WTC11 (cell line): ENCODE results near the gene MAP3K5. TPM values are rescaled to one million over a fixed set of nuclear protein-coding genes. Genes with fewer than 3 reads are reported as not detected.

Experiments
- ATAC-seq: fragments of 200-7000 bp; cut with Tn5 transposase; 2 replicates; pipeline ENCODE4 v1.10.0; 2021; ENCODE audit warnings: mild to moderate bottlenecking, moderate library complexity
- CTCF ChIA-PET: fragments of 300-600 bp; sonication (Branson Sonifier 250); formaldehyde crosslinking; loops from one replicate; lab custom pipeline; 2021; ENCODE audit warnings: antibody characterized with exemption; lab: Charles Lee
- POLR2A ChIA-PET: fragments of 350-600 bp; sonication (Branson Sonifier 250); formaldehyde crosslinking; loops from one replicate; lab custom pipeline; 2021; ENCODE audit warnings: antibody characterized with exemption; lab: Charles Lee
- DNase-seq: peaks from one replicate; pipeline ENCODE4 v3.0.0; 2021; ENCODE audit warnings: low spot score
- H3K27ac Mint-ChIP-seq: 2 replicates; pipeline ENCODE4 v1.8.0; 2021; ENCODE audit warnings: mixed read lengths
- H3K27me3 Mint-ChIP-seq: 2 replicates; pipeline ENCODE4 v1.8.0; 2021; ENCODE audit warnings: low read depth, mild to moderate bottlenecking, moderate library complexity, mixed read lengths
- H3K36me3 Mint-ChIP-seq: 2 replicates; pipeline ENCODE4 v1.8.0; 2021; ENCODE audit warnings: mixed read lengths
- H3K4me1 Mint-ChIP-seq: 2 replicates; pipeline ENCODE4 v1.8.0; 2022; ENCODE audit warnings: mixed read lengths
- H3K4me3 Mint-ChIP-seq: 2 replicates; pipeline ENCODE4 v1.8.0; 2021; ENCODE audit warnings: mild to moderate bottlenecking, moderate library complexity, mixed read lengths
- H3K9me3 Mint-ChIP-seq: 2 replicates; pipeline ENCODE4 v1.8.0; 2021; ENCODE audit warnings: mixed read lengths
- ATF6 ChIP-seq: sonication (generic); formaldehyde crosslinking; IDR thresholded peaks from 2 replicates; pipeline ENCODE4 v1.8.1; 2023; ENCODE audit warnings: mild to moderate bottlenecking, missing genetic modification reagents
- CDX4 ChIP-seq: fragments of 250-450 bp; sonication (Bioruptor Pico); IDR thresholded peaks from 2 replicates; pipeline ENCODE4 v1.9.0; 2021; ENCODE audit warnings: moderate library complexity, mild to moderate bottlenecking, inconsistent platforms, borderline replicate concordance
- EMX1 ChIP-seq: fragments of 250-450 bp; sonication (Bioruptor Pico); IDR thresholded peaks from 2 replicates; pipeline ENCODE4 v1.8.0; 2021; ENCODE audit warnings: mild to moderate bottlenecking
- ESRRA ChIP-seq: sonication (generic); formaldehyde crosslinking; IDR thresholded peaks from 2 replicates; pipeline ENCODE4 v1.8.1; 2022; ENCODE audit warnings: mild to moderate bottlenecking, missing genetic modification reagents, borderline replicate concordance
- FOXK1 ChIP-seq: sonication (generic); formaldehyde crosslinking; IDR thresholded peaks from 2 replicates; pipeline ENCODE4 v1.8.0; 2022; ENCODE audit warnings: mild to moderate bottlenecking, moderate library complexity, missing genetic modification reagents
- FOXP4 ChIP-seq: sonication (generic); formaldehyde crosslinking; IDR thresholded peaks from 2 replicates; pipeline ENCODE4 v1.8.0; 2022; ENCODE audit warnings: mild to moderate bottlenecking, missing genetic modification reagents
- JUN ChIP-seq: sonication (generic); formaldehyde crosslinking; IDR thresholded peaks from 2 replicates; pipeline ENCODE4 v1.8.0; 2023; ENCODE audit warnings: mild to moderate bottlenecking, missing genetic modification reagents
- MAX ChIP-seq: sonication (generic); formaldehyde crosslinking; IDR thresholded peaks from 2 replicates; pipeline ENCODE4 v1.8.0; 2022; ENCODE audit warnings: mild to moderate bottlenecking, missing genetic modification reagents
- MLX ChIP-seq: sonication (generic); formaldehyde crosslinking; IDR thresholded peaks from 2 replicates; pipeline ENCODE4 v1.8.1; 2023; ENCODE audit warnings: mild to moderate bottlenecking, missing genetic modification reagents, moderate library complexity
- MYBL2 ChIP-seq: sonication (generic); formaldehyde crosslinking; IDR thresholded peaks from 2 replicates; pipeline ENCODE4 v1.8.1; 2023; ENCODE audit warnings: mild to moderate bottlenecking, moderate library complexity, missing genetic modification reagents
- NR1H2 ChIP-seq: sonication (generic); formaldehyde crosslinking; IDR thresholded peaks from 2 replicates; pipeline ENCODE4 v1.9.0; 2021; ENCODE audit warnings: mild to moderate bottlenecking, moderate library complexity, missing genetic modification reagents
- OVOL2 ChIP-seq: fragments of 250-450 bp; sonication (Bioruptor Pico); IDR thresholded peaks from 2 replicates; pipeline ENCODE4 v1.9.0; 2021; ENCODE audit warnings: mild to moderate bottlenecking, borderline replicate concordance
- PRRX2 ChIP-seq: fragments of 250-450 bp; sonication (Bioruptor Pico); IDR thresholded peaks from 2 replicates; pipeline ENCODE4 v1.8.0; 2021; ENCODE audit warnings: mild to moderate bottlenecking
- SP1 ChIP-seq: sonication (generic); formaldehyde crosslinking; conservative IDR thresholded peaks from 2 replicates; pipeline ENCODE4 v1.8.1; 2022; ENCODE audit warnings: missing genetic modification reagents
- USF2 ChIP-seq: sonication (generic); formaldehyde crosslinking; IDR thresholded peaks from 2 replicates; pipeline ENCODE4 v1.8.1; 2023; ENCODE audit warnings: mild to moderate bottlenecking, missing genetic modification reagents, moderate library complexity
- ZNF121 ChIP-seq: sonication (generic); formaldehyde crosslinking; IDR thresholded peaks from 2 replicates; pipeline ENCODE4 v1.8.0; 2023; ENCODE audit warnings: missing genetic modification reagents
- ZNF219 ChIP-seq: sonication (generic); formaldehyde crosslinking; IDR thresholded peaks from 2 replicates; pipeline ENCODE4 v1.8.0; 2023; ENCODE audit warnings: missing genetic modification reagents, mild to moderate bottlenecking, borderline replicate concordance
- ZNF512 ChIP-seq: sonication (generic); formaldehyde crosslinking; IDR thresholded peaks from 2 replicates; pipeline ENCODE4 v1.8.1; 2022; ENCODE audit warnings: missing genetic modification reagents, borderline replicate concordance
- total RNA-seq: library from RNA; stranded (reverse); gene quantifications from 3 replicates; pipeline ENCODE4 v1.2.3, GENCODE V29; 2021

Gene MAP3K5
- total RNA-seq, 1 experiment from 2014 or later, result 1.6 TPM

- no peaks in the 10 kb centered on the region for H3K9me3 Mint-ChIP-seq
- no peaks in the 10 kb centered on the region for H3K36me3 Mint-ChIP-seq
- peaks cover 12% of the 10 kb centered on the region for H3K4me1 Mint-ChIP-seq
- no peak for ATAC-seq
- no peaks in the 10 kb centered on the region for H3K27me3 Mint-ChIP-seq
- H3K4me3 Mint-ChIP-seq, result no peak overlapping the region
- TF ChIP-seq MAX (CRISPR knock-in tag) (no peak), ESRRA (CRISPR knock-in tag) (no peak), JUN (CRISPR knock-in tag) (no peak), SP1 (CRISPR knock-in tag) (no peak), EMX1 (no peak), OVOL2 (CRISPR knock-in tag) (no peak), NR1H2 (CRISPR knock-in tag) (no peak)
- ChIA-PET CTCF (no interaction called here), POLR2A (no interaction called here)
- H3K27ac Mint-ChIP-seq, result no peak overlapping the region
- DNase-seq, result no peak
Measured at GRCh38 chr6:136757150-136757549, 35.1 kb downstream of the MAP3K5 start.

GRCh38 chr6:136754820-136755219 is 37.5 kb downstream of the MAP3K5 start:
- no peak overlapping the region for H3K27ac Mint-ChIP-seq
- ChIA-PET POLR2A (no interaction called here), CTCF (interaction anchor here (1.6 kb wide), 1 partner anchor 111 kb away, joined by 4 read pairs; no protein-coding TSS in a partner anchor)
- H3K4me3 Mint-ChIP-seq, result no peak overlapping the region
- TF ChIP-seq ZNF121 (CRISPR knock-in tag) (no peak), PRRX2 (CRISPR knock-in tag) (no peak), MLX (CRISPR knock-in tag) (no peak), MYBL2 (no peak), JUN (CRISPR knock-in tag) (no peak), ZNF512 (no peak), CDX4 (CRISPR knock-in tag) (no peak), FOXP4 (no peak), ZNF219 (CRISPR knock-in tag) (no peak), FOXK1 (CRISPR knock-in tag) (no peak), USF2 (CRISPR knock-in tag) (no peak), ATF6 (CRISPR knock-in tag) (no peak)
- no peaks in the 10 kb centered on the region for H3K36me3 Mint-ChIP-seq
- no peak for DNase-seq
- peaks cover 9% of the 10 kb centered on the region for H3K4me1 Mint-ChIP-seq
- no peaks in the 10 kb centered on the region for H3K27me3 Mint-ChIP-seq
- H3K9me3 Mint-ChIP-seq, result no peaks in the 10 kb centered on the region
- no peak for ATAC-seq
